ENCODE measurements around the gene AGAP1.

AGAP1 gene

DNA sequence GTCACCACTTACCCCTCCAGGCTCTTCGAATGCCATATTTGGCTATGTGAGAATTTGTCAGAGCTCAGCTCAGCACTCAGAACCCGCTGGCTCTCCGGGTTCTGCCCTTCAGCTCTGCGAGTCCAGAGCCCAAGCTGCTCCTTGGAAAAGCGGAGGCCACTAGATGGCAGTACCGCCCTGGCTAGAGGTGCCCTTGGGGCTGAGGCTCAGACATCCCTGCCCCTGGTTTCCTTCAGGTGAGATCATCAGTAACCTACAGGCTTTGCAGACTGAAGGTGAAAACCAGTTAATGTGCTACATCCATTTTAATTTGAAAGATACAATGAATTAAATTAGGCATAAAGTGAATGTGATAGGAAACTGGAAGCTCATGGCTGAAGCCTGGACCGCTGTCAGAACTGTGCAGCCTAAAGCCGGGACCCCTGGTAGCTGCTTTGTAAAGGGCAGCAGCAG is 285.6 kb downstream of the AGAP1 start:
- Histone ChIP-seq H3K27me3 (ENCODE audit: control insufficient read depth, insufficient read depth, low read length) (no peaks in the 10 kb centered on the region), H3K4me1 (ENCODE audit: control insufficient read depth, insufficient read depth, low read length) (peaks cover 3% of the 10 kb centered on the region), H3K4me3 (ENCODE audit: low read depth, low read length) (no peak overlapping the region), H3K9ac (ENCODE audit: low read length) (no peak overlapping the region), H3K27ac (ENCODE audit: low read depth, low read length) (no peak overlapping the region), H3K36me3 (ENCODE audit: control insufficient read depth, insufficient read depth, low read length) (0 out of 2 replicates have a peak, but pooled peaks cover 3% of the 10 kb centered on the region), H3K9me3 (ENCODE audit: control insufficient read depth, insufficient read depth, low read depth, low read length) (no peaks in the 10 kb centered on the region)

DNA sequence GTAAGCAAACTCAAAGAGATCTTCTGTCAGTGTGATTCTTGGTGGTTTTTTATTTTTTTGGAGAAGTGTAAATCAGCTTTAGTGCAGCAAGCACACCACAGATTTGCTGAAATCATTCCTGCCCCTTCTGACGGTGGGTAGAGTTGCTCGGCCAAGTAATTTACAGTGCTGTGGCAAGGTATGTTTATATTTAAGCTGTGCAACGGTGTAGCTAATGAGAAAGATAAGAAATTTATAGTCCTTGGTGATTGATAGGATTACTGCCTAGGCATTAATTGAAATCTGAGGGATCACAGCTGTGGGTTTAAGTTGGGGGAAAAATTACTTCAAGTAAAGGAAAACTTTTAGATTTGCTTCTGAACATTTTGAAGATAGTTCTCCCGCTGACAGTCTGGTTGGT is 286.6 kb downstream of the AGAP1 start:
- 0 out of 2 replicates have a peak, but pooled peaks cover 3% of the 10 kb centered on the region for H3K36me3 ChIP-seq (ENCODE audit: control insufficient read depth, insufficient read depth, low read length)

DNA sequence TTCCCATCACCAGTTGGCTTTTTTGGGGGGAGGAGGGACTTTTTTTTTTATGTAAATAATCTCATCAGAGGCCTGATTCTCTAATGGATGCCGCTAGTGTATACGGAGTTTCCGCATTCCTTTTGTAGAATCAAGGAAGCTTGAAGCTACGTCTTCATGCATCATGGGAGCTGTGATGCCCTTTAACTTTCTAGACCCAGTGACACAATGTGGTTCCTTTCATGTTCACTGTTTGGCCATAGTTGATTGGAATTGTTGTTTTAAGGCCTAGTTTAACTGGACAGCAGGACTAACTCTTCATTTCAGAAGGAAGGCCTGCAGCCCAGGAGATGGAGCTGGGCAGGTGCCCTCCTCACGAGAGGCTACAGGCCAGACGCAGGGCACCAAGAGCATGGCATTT is 287.9 kb downstream of the AGAP1 start:
- Histone ChIP-seq H3K36me3 (ENCODE audit: control insufficient read depth, insufficient read depth, low read length) (0 out of 2 replicates have a peak, but pooled peaks cover 3% of the 10 kb centered on the region), H3K27me3 (ENCODE audit: control insufficient read depth, insufficient read depth, low read length) (no peaks in the 10 kb centered on the region), H3K27ac (ENCODE audit: low read depth, low read length) (no peak overlapping the region), H3K4me3 (ENCODE audit: low read depth, low read length) (no peak overlapping the region), H3K9me3 (ENCODE audit: control insufficient read depth, insufficient read depth, low read depth, low read length) (no peaks in the 10 kb centered on the region), H3K4me1 (ENCODE audit: control insufficient read depth, insufficient read depth, low read length) (no peaks in the 10 kb centered on the region), H3K9ac (ENCODE audit: low read length) (no peak overlapping the region)

More for the DNA sequence above, 286.6 kb downstream of the AGAP1 start:
- no peaks in the 10 kb centered on the region for H3K9me3 ChIP-seq (ENCODE audit: control insufficient read depth, insufficient read depth, low read depth, low read length)
- H3K4me3 ChIP-seq (ENCODE audit: low read depth, low read length), result no peak overlapping the region
- H3K9ac ChIP-seq (ENCODE audit: low read length), result no peak overlapping the region
- H3K4me1 ChIP-seq (ENCODE audit: control insufficient read depth, insufficient read depth, low read length), result no peaks in the 10 kb centered on the region
- no peak overlapping the region for H3K27ac ChIP-seq (ENCODE audit: low read depth, low read length)
- no peaks in the 10 kb centered on the region for H3K27me3 ChIP-seq (ENCODE audit: control insufficient read depth, insufficient read depth, low read length)

DNA sequence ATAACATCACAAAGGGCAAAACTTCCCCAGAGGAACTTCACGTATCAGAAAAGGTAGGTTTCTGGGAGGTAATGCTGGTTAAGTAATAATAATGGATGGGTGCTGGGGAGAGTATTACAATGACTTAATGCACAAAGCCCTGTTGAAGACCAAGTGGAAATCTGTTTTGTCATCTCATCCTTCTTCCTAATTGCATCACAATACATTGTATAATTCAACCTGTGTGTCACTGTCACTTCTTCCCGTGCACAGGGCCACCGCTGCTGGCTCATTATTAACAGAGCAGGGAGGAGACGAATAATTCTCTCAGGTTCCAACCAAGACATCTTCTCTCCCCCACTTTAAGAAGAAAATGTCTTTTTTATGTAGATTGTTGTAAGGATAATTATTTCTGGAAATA is 290.9 kb downstream of the AGAP1 start:
- Histone ChIP-seq H3K27ac (ENCODE audit: low read depth, low read length) (no peak overlapping the region), H3K4me3 (ENCODE audit: low read depth, low read length) (no peak overlapping the region), H3K4me1 (ENCODE audit: control insufficient read depth, insufficient read depth, low read length) (no peaks in the 10 kb centered on the region), H3K36me3 (ENCODE audit: control insufficient read depth, insufficient read depth, low read length) (peaks cover 7% of the 10 kb centered on the region), H3K9ac (ENCODE audit: low read length) (no peak overlapping the region), H3K27me3 (ENCODE audit: control insufficient read depth, insufficient read depth, low read length) (no peaks in the 10 kb centered on the region), H3K9me3 (ENCODE audit: control insufficient read depth, insufficient read depth, low read depth, low read length) (no peaks in the 10 kb centered on the region)

DNA sequence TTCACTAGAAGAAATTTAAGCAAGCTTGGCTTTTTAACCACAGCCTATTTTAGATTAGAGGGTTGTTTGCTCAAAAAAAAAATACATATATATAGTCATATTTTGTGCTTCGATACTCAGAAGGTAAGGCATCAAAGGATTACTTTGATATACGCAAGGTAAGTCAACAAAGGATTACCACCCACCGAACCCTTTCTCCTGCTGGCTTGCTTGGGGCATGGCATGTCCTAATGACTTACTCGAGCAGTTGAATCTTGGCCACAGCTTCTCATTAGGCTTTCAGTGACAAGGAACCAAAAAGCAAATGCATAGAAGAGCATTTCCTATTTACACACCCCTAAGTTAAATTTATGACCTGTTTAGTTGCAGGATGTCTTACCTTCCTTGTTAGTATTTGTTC is 295.7 kb downstream of the AGAP1 start:
- H3K36me3 ChIP-seq (ENCODE audit: control insufficient read depth, insufficient read depth, low read length), result peaks cover 7% of the 10 kb centered on the region
- H3K4me1 ChIP-seq (ENCODE audit: control insufficient read depth, insufficient read depth, low read length), result 0 out of 2 replicates have a peak, but pooled peaks cover 2% of the 10 kb centered on the region
- no peak overlapping the region for H3K9ac ChIP-seq (ENCODE audit: low read length)
- no peaks in the 10 kb centered on the region for H3K27me3 ChIP-seq (ENCODE audit: control insufficient read depth, insufficient read depth, low read length)
- no peak overlapping the region for H3K4me3 ChIP-seq (ENCODE audit: low read depth, low read length)
- H3K27ac ChIP-seq (ENCODE audit: low read depth, low read length), result no peak overlapping the region
- H3K9me3 ChIP-seq (ENCODE audit: control insufficient read depth, insufficient read depth, low read depth, low read length), result no peaks in the 10 kb centered on the region

DNA sequence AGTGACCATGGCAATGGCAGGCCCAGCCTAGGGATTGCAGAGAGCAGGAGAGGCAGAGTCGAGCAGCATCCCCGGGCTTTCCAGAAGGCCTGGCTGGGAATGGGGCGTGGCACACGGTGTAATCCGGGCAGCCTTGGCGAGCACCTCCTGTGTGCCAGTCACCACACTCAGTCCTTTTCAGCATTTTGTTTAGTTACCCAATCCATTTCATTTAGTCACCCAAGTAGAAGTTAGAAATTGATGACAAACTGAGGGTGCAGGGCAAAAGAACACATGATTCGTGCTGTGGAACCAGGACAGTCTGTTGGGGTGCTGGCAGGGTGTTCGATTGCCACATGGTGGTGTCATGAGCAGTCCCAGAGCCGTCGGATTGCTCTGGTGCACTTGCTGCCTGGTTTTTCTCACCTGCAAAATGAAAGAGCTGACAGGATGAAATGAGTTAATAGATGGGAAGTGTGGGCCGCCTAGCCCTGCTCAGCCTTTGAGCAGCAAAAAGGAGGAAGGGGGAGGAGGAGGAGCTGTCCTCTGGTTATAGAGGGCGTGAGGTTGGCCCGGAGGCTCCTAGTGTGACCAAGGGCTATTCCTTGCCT is 299.4 kb downstream of the AGAP1 start:
- H3K36me3 ChIP-seq (ENCODE audit: control insufficient read depth, insufficient read depth, low read length), result peaks cover 9% of the 10 kb centered on the region
- H3K9me3 ChIP-seq (ENCODE audit: control insufficient read depth, insufficient read depth, low read depth, low read length), result no peaks in the 10 kb centered on the region
- no peak overlapping the region for H3K9ac ChIP-seq (ENCODE audit: low read length)
- H3K27me3 ChIP-seq (ENCODE audit: control insufficient read depth, insufficient read depth, low read length), result no peaks in the 10 kb centered on the region
- peaks cover 8% of the 10 kb centered on the region for H3K4me1 ChIP-seq (ENCODE audit: control insufficient read depth, insufficient read depth, low read length)
- no peak overlapping the region for H3K27ac ChIP-seq (ENCODE audit: low read depth, low read length)
- H3K4me3 ChIP-seq (ENCODE audit: low read depth, low read length), result no peak overlapping the region

DNA sequence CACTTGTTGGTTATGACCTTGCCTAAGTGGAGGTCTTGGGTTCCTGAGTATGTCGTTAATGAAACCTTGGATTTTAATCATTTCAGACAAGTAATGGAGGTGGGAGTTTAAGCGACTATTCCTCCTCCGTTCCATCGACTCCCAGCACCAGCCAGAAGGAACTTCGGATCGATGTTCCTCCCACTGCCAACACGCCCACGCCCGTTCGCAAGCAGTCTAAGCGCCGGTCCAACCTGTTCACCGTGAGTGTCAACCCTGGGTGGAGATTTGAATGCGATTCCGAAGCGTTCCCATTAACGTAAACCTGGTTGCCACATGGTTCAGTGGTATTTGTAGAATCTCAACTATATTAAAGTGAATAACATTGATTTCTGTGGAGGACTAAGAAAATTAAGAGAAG is 305.4 kb downstream of the AGAP1 start:
- Histone ChIP-seq H3K36me3 (ENCODE audit: control insufficient read depth, insufficient read depth, low read length) (peaks cover 44% of the 10 kb centered on the region), H3K27me3 (ENCODE audit: control insufficient read depth, insufficient read depth, low read length) (no peaks in the 10 kb centered on the region), H3K27ac (ENCODE audit: low read depth, low read length) (no peak overlapping the region), H3K4me1 (ENCODE audit: control insufficient read depth, insufficient read depth, low read length) (peaks cover 6% of the 10 kb centered on the region), H3K9ac (ENCODE audit: low read length) (no peak overlapping the region), H3K4me3 (ENCODE audit: low read depth, low read length) (no peak overlapping the region), H3K9me3 (ENCODE audit: control insufficient read depth, insufficient read depth, low read depth, low read length) (peaks cover 5% of the 10 kb centered on the region; the same call in 1 of the 2 replicates)

DNA sequence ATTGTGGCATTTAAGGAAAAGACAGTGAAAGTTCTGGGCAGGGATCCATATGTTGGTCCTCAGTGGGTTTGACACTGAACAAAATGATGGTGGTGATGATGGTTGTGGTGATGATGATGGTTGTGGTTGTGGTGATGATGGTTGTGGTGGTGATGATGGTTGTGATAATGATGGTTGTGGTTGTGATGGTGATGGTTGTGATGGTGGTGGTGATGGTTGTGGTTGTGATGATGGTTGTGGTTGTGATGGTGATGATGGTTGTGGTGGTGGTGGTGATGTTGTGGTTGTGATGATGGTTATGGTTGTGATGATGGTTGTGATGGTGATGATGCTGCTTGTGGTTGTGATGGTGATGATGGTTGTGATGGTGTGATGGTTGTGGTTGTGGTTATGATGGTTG is 308.7 kb downstream of the AGAP1 start:
- H3K36me3 ChIP-seq (ENCODE audit: control insufficient read depth, insufficient read depth, low read length), result peaks cover 42% of the 10 kb centered on the region
- H3K9me3 ChIP-seq (ENCODE audit: control insufficient read depth, insufficient read depth, low read depth, low read length), result peaks cover 5% of the 10 kb centered on the region; the same call in 1 of the 2 replicates
- H3K27me3 ChIP-seq (ENCODE audit: control insufficient read depth, insufficient read depth, low read length), result no peaks in the 10 kb centered on the region
- H3K9ac ChIP-seq (ENCODE audit: low read length), result no peak overlapping the region
- peaks cover 11% of the 10 kb centered on the region for H3K4me1 ChIP-seq (ENCODE audit: control insufficient read depth, insufficient read depth, low read length)
- no peak overlapping the region for H3K4me3 ChIP-seq (ENCODE audit: low read depth, low read length)
- no peak overlapping the region for H3K27ac ChIP-seq (ENCODE audit: low read depth, low read length)

DNA sequence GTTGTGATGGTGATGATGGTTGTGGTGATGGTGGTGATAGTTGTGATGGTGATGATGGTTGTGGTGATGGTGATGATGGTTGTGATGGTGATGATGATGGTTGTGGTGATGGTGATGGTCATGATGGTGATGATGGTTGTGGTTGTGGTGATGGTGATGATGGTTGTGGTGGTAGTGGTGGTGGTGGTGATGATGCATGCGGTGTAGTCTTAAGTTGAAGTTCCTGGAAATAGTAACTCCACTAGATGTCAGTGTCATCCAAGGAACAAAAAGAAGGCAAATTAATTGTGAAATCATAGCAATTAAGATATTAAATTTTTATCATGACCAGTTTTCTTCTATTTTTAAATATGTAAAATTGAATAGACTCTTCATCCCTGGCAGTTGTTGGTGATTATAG is 309.2 kb downstream of the AGAP1 start:
- H3K4me1 ChIP-seq (ENCODE audit: control insufficient read depth, insufficient read depth, low read length), result peaks cover 16% of the 10 kb centered on the region

DNA sequence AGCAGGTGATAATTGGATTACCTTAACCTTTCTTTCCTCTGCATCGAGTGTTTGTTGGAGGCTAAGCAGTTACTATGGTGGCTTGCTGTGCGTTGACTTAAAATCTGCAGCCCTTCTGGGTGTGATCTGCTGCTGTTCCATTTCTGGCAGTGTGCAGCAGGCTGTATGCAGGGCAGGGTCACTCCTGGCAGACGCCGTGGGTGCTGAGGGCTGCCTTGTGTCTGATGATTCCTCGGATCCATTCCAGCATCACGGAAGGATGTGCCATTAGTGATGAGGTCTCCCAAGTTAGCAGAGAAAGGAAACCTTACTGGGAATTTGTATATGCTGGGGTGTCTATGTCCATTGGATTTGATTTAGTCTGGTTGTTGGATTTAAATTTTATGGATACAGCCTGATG is 310.8 kb downstream of the AGAP1 start:
- Histone ChIP-seq H3K27me3 (ENCODE audit: control insufficient read depth, insufficient read depth, low read length) (no peaks in the 10 kb centered on the region), H3K36me3 (ENCODE audit: control insufficient read depth, insufficient read depth, low read length) (peaks cover 32% of the 10 kb centered on the region), H3K9ac (ENCODE audit: low read length) (no peak overlapping the region), H3K4me1 (ENCODE audit: control insufficient read depth, insufficient read depth, low read length) (peaks cover 18% of the 10 kb centered on the region), H3K9me3 (ENCODE audit: control insufficient read depth, insufficient read depth, low read depth, low read length) (peaks cover 5% of the 10 kb centered on the region; the same call in 1 of the 2 replicates), H3K4me3 (ENCODE audit: low read depth, low read length) (no peak overlapping the region), H3K27ac (ENCODE audit: low read depth, low read length) (no peak overlapping the region)

More for the DNA sequence above, 309.2 kb downstream of the AGAP1 start:
- H3K4me3 ChIP-seq (ENCODE audit: low read depth, low read length), result no peak overlapping the region
- H3K9ac ChIP-seq (ENCODE audit: low read length), result no peak overlapping the region
- H3K36me3 ChIP-seq (ENCODE audit: control insufficient read depth, insufficient read depth, low read length), result peaks cover 40% of the 10 kb centered on the region
- no peaks in the 10 kb centered on the region for H3K27me3 ChIP-seq (ENCODE audit: control insufficient read depth, insufficient read depth, low read length)
- peaks cover 5% of the 10 kb centered on the region; the same call in 1 of the 2 replicates for H3K9me3 ChIP-seq (ENCODE audit: control insufficient read depth, insufficient read depth, low read depth, low read length)
- no peak overlapping the region for H3K27ac ChIP-seq (ENCODE audit: low read depth, low read length)

DNA sequence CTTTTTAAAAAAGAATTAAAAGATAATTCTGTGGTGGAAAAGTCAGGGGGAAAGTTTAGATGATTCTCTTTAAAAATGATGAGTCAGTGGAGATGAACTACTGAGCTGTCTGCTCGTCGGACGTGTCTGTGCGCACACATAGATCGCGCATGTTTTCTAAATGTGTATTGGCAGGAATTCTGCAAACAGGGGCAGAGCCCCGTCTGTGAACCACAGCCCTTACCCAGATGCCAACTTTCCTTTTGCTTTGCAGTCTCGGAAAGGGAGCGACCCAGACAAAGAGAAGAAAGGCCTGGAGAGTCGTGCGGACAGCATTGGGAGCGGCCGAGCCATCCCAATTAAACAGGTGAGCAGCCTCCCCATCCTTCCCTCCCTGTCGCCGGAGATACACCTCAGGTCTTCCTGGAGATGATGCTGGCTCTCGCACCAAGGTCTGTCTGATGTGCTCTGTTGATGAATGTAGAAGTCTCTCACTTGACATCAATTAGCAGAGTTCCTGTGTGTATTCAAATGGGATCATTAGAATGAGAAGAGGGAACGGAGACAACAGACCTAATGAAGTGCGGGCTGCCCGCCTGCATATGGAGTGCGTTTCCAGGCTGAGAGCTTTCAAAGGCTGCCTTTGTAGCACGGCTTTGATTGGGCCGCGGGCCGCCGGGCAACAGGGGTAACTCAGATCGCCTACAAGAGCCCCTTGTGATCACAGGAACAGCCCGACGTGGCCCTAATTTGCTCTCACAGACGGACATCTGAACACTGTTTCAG is 313.3 kb downstream of the AGAP1 start:
- H3K27me3 ChIP-seq (ENCODE audit: control insufficient read depth, insufficient read depth, low read length), result no peaks in the 10 kb centered on the region
- H3K27ac ChIP-seq (ENCODE audit: low read depth, low read length), result no peak overlapping the region
- H3K9me3 ChIP-seq (ENCODE audit: control insufficient read depth, insufficient read depth, low read depth, low read length), result peaks cover 5% of the 10 kb centered on the region; the same call in 1 of the 2 replicates
- peaks cover 31% of the 10 kb centered on the region for H3K4me1 ChIP-seq (ENCODE audit: control insufficient read depth, insufficient read depth, low read length)
- H3K4me3 ChIP-seq (ENCODE audit: low read depth, low read length), result no peak overlapping the region
- no peak overlapping the region for H3K9ac ChIP-seq (ENCODE audit: low read length)
- H3K36me3 ChIP-seq (ENCODE audit: control insufficient read depth, insufficient read depth, low read length), result peaks cover 16% of the 10 kb centered on the region

Measured in HUES6 (cell line).